ENCODE data around the gene UCK2.
A peak's percentile ranks its signal among the peaks of the same experiment; 100 is the strongest.

The UCK2 gene

GRCh38 chr1:165842023-165842670, 14.7 kb downstream of the UCK2 start:
- no peaks in the 10 kb centered on the region for H3K9me3 Mint-ChIP-seq
- H3K36me3 Mint-ChIP-seq (ENCODE audit: low read depth), result peaks cover 5% of the 10 kb centered on the region
- intact Hi-C loops (cut with micrococcal nuclease), result no loop called here
- H3K4me1 Mint-ChIP-seq (ENCODE audit: low read depth), result peaks cover 44% of the 10 kb centered on the region
- no peak overlapping the region for H3K27ac Mint-ChIP-seq
- H3K27me3 Mint-ChIP-seq, result no peaks in the 10 kb centered on the region
- H3K4me3 Mint-ChIP-seq, result no peak overlapping the region

GRCh38 chr1:165842671-165843129, 15.3 kb downstream of the UCK2 start:
- H3K36me3 Mint-ChIP-seq (ENCODE audit: low read depth), result peaks cover 5% of the 10 kb centered on the region

GRCh38 chr1:165843304-165843703, 15.9 kb downstream of the UCK2 start:
- no peaks in the 10 kb centered on the region for H3K27me3 Mint-ChIP-seq
- H3K9me3 Mint-ChIP-seq, result no peaks in the 10 kb centered on the region
- intact Hi-C loops (cut with micrococcal nuclease), result no loop called here
- peaks cover under 1% of the 10 kb centered on the region for H3K36me3 Mint-ChIP-seq (ENCODE audit: low read depth)
- H3K4me1 Mint-ChIP-seq (ENCODE audit: low read depth), result peaks cover 32% of the 10 kb centered on the region
- H3K4me3 Mint-ChIP-seq, result no peak overlapping the region
- H3K27ac Mint-ChIP-seq, result no peak overlapping the region

More at GRCh38 chr1:165842671-165843129, 15.3 kb downstream of the UCK2 start:
- Mint-ChIP-seq H3K27me3 (no peaks in the 10 kb centered on the region), H3K4me3 (no peak overlapping the region), H3K27ac (no peak overlapping the region), H3K4me1 (ENCODE audit: low read depth) (peaks cover 38% of the 10 kb centered on the region), H3K9me3 (no peaks in the 10 kb centered on the region)
- intact Hi-C loops (cut with micrococcal nuclease), result no loop called here

GRCh38 chr1:165844114-165844798, 16.8 kb downstream of the UCK2 start:
- Mint-ChIP-seq H3K27me3 (no peaks in the 10 kb centered on the region), H3K9me3 (no peaks in the 10 kb centered on the region), H3K4me1 (ENCODE audit: low read depth) (peaks cover 34% of the 10 kb centered on the region), H3K27ac (no peak overlapping the region), H3K36me3 (ENCODE audit: low read depth) (no peaks in the 10 kb centered on the region), H3K4me3 (no peak overlapping the region)
- intact Hi-C loops (cut with micrococcal nuclease), result no loop called here

- Mint-ChIP-seq H3K9me3 (no peaks in the 10 kb centered on the region), H3K27ac (no peak overlapping the region), H3K4me1 (ENCODE audit: low read depth) (peaks cover 37% of the 10 kb centered on the region), H3K4me3 (no peak overlapping the region), H3K27me3 (no peaks in the 10 kb centered on the region), H3K36me3 (ENCODE audit: low read depth) (no peaks in the 10 kb centered on the region)
- intact Hi-C loops (cut with micrococcal nuclease), result no loop called here
Measured at GRCh38 chr1:165844933-165845332, 17.5 kb downstream of the UCK2 start.

- Mint-ChIP-seq H3K4me1 (ENCODE audit: low read depth) (peaks cover 38% of the 10 kb centered on the region), H3K36me3 (ENCODE audit: low read depth) (no peaks in the 10 kb centered on the region)
Measured at GRCh38 chr1:165845569-165845968, 18.2 kb downstream of the UCK2 start.

GRCh38 chr1:165845992-165846748, 18.8 kb downstream of the UCK2 start:
- Mint-ChIP-seq H3K4me1 (ENCODE audit: low read depth) (peaks cover 42% of the 10 kb centered on the region), H3K4me3 (no peak overlapping the region), H3K36me3 (ENCODE audit: low read depth) (no peaks in the 10 kb centered on the region), H3K27me3 (no peaks in the 10 kb centered on the region), H3K27ac (no peak overlapping the region), H3K9me3 (no peaks in the 10 kb centered on the region)
- intact Hi-C loops (cut with micrococcal nuclease), result no loop called here

More at GRCh38 chr1:165845569-165845968, 18.2 kb downstream of the UCK2 start:
- H3K27me3 Mint-ChIP-seq, result no peaks in the 10 kb centered on the region
- no peaks in the 10 kb centered on the region for H3K9me3 Mint-ChIP-seq
- H3K4me3 Mint-ChIP-seq, result no peak overlapping the region
- intact Hi-C loops (cut with micrococcal nuclease), result no loop called here
- H3K27ac Mint-ChIP-seq, result no peak overlapping the region

GRCh38 chr1:165847486-165847885, 20.1 kb downstream of the UCK2 start:
- intact Hi-C loops (cut with micrococcal nuclease), result no loop called here
- Mint-ChIP-seq H3K9me3 (no peaks in the 10 kb centered on the region), H3K27ac (no peak overlapping the region), H3K4me3 (no peak overlapping the region), H3K4me1 (ENCODE audit: low read depth) (peaks cover 42% of the 10 kb centered on the region), H3K27me3 (no peaks in the 10 kb centered on the region), H3K36me3 (ENCODE audit: low read depth) (no peaks in the 10 kb centered on the region)

- intact Hi-C loops (cut with micrococcal nuclease), result no loop called here
- Mint-ChIP-seq H3K9me3 (no peaks in the 10 kb centered on the region), H3K27ac (peak overlapping the region; percentile 54), H3K4me3 (no peak overlapping the region), H3K4me1 (ENCODE audit: low read depth) (peaks cover 52% of the 10 kb centered on the region), H3K36me3 (ENCODE audit: low read depth) (no peaks in the 10 kb centered on the region), H3K27me3 (no peaks in the 10 kb centered on the region)
Measured at GRCh38 chr1:165849353-165850133, 22.1 kb downstream of the UCK2 start.

GRCh38 chr1:165851034-165851658, 23.7 kb downstream of the UCK2 start:
- Mint-ChIP-seq H3K9me3 (no peaks in the 10 kb centered on the region), H3K36me3 (ENCODE audit: low read depth) (no peaks in the 10 kb centered on the region), H3K4me1 (ENCODE audit: low read depth) (peaks cover 68% of the 10 kb centered on the region), H3K27me3 (no peaks in the 10 kb centered on the region), H3K27ac (no peak overlapping the region), H3K4me3 (no peak overlapping the region)
- intact Hi-C loops (cut with micrococcal nuclease), result no loop called here

- Mint-ChIP-seq H3K27me3 (no peaks in the 10 kb centered on the region), H3K27ac (no peak overlapping the region)
Measured at GRCh38 chr1:165852871-165853270, 25.5 kb downstream of the UCK2 start.

GRCh38 chr1:165853528-165854075, 26.2 kb downstream of the UCK2 start:
- H3K4me1 Mint-ChIP-seq (ENCODE audit: low read depth), result peaks cover 90% of the 10 kb centered on the region
- H3K4me3 Mint-ChIP-seq, result no peak overlapping the region
- intact Hi-C loops (cut with micrococcal nuclease), result no loop called here
- no peaks in the 10 kb centered on the region for H3K27me3 Mint-ChIP-seq
- H3K9me3 Mint-ChIP-seq, result no peaks in the 10 kb centered on the region
- H3K27ac Mint-ChIP-seq, result peak overlapping the region; percentile 77
- no peaks in the 10 kb centered on the region for H3K36me3 Mint-ChIP-seq (ENCODE audit: low read depth)

More at GRCh38 chr1:165852871-165853270, 25.5 kb downstream of the UCK2 start:
- H3K36me3 Mint-ChIP-seq (ENCODE audit: low read depth), result no peaks in the 10 kb centered on the region
- peaks cover 85% of the 10 kb centered on the region for H3K4me1 Mint-ChIP-seq (ENCODE audit: low read depth)
- no peak overlapping the region for H3K4me3 Mint-ChIP-seq
- H3K9me3 Mint-ChIP-seq, result no peaks in the 10 kb centered on the region
- intact Hi-C loops (cut with micrococcal nuclease), result no loop called here
